Middle frontal gyrus (tissue), 1 donor: ENCODE data around the gene ITPKB.
"Not testable (repeated sequence)": the region's sequence is repeated elsewhere in the genome, so short reads cannot be mapped to it uniquely, and the experiment has no call there.

Source experiments
- DNase-seq: peaks from one replicate; pipeline ENCODE4 v3.0.0-alpha.2; 2015; ENCODE audit warnings: low spot score; ENCODE audit errors: extremely low spot score

The ITPKB gene

GRCh38 chr1:226731257-226731893, 7.7 kb downstream of the ITPKB start:
- no peak for DNase-seq

DNA sequence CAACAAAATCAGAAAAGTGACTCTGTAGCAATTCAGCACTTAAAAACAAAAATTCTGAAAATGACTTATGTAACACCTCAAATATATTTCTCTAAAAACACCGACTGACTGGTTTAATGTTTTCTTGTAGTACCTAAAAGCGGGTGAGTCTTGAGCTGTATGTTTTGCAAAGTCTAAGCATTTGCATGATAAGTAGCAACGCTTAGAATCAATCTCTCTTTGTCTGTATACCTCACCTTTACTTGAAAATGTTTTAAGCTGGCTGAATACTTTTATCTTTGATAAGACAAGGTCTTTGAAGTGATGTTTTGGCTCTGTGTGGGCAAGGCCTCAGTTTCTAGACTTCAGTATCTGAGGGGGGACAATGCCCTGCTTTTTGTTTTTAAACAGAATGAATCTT, 8.2 kb downstream of the ITPKB start:
- DNase-seq = no peak

- no peak for DNase-seq
Measured at GRCh38 chr1:226730071-226730470, 9.0 kb downstream of the ITPKB start.

DNA sequence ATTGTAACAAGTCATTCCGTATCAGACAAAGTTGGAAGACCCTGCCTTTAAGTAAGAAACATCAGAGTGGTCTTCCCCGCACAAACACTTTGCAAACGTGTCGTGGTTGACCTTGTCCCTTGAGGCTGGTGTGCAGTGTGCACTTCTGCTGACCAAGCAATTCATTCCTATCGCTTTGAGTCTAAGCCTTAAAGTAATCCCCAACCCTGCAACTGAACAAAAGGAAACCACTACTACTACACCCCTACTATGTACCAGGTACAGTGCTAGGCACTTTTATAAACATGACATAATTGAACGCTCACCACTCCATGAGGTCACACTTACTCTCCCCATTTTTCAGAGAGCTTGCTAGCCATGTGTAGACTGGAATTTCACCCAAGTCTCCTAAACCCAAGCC, 10.6 kb downstream of the ITPKB start:
- DNase-seq = no peak

DNA sequence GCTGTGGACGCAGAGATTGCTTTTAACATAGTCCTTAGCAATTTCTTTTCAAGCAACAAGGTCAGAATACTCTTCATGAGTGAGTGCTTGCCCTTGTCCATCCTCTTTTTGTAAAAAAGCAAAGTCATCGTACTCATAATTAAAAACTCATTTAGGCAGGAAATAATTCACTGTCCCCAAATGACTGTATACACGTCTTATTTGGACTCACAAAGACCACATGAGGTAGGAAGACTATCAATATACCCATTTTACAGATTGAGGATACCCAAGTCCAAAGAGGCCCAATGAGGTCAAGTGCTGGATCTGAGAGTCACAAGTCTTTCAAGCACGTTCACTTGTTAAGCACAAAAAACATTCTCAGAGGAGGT, 13.2 kb downstream of the ITPKB start:
- no peak for DNase-seq

DNA sequence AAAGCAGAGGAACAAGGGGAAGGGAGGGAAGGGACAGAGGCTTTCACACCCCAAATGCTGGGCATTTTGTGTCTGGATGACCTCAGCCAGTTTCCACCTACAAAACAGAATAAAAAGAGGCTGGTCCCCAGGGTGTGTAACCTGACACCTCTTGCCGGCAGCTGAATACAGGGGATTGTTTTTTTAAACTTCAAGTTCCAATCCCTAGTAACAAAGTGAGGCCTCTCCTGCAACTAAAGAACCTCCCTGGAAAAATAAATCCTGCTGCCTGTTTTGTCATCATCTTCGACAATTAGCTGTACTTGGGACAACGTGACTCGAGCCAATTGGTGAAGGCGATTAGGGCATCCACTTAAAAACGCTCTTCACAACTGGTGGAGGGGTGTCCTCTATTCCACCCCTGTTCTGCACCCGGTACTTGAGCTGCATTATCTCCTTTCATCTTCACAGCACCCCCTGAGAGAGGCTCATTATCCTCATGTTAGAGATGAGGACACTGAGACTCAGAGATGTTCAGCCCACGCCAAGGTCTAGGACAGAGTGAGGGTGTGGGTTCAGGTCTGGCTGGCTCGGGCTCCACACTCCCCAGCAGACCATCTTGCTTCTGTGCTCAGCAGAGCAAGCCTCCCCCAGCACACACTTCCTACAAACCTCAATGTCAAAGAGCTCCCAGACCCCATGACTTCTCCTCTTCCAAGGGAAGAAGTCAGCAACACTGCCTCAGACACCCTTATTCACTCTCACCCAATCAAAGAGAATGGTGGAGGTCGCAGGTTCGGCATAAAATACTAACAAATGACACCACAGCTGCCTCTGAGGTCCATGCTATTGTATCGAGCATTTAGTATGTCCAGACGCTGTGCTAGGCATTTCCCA, 15.2 kb downstream of the ITPKB start:
- DNase-seq = no peak

DNA sequence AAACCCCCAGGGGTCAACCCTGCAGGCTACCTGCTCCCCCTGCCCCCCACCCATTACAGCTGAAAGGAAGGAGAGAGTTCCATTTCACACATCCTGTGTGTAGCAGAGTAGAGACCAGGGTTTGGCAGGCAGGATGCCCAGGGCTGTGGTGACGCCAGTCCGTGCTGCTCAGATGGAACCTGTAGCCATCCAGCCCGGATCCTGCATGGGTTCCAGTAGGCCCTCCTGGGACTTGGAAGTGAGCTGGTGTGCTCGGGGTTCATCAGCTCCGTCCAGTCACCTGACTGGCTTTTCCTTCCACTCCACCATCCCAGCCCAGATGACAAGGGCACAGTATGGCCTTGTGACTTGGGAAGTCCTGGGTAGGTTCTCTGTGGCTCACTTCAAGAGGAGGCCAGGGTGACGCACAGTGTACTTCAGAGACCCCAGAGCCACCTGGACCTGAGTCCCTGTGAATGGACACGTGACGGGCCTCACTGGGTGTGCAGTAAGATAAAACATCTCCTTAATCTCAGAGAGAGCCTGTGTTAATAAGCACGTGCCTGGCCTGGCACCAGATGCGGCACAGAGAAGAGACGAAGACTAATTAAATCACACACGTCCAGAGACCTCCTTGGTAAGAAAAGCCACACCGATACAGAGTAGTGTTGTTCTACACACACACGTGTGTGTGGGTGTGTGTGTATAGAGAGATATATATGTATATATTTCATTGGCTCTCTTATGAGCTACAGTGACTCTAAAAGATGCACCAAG, 16.0 kb downstream of the ITPKB start:
- DNase-seq = no peak

GRCh38 chr1:226722240-226722900, 16.7 kb downstream of the ITPKB start:
- DNase-seq = no peak

GRCh38 chr1:226720574-226720973, 18.5 kb downstream of the ITPKB start:
- not testable (repeated sequence) for DNase-seq

DNA sequence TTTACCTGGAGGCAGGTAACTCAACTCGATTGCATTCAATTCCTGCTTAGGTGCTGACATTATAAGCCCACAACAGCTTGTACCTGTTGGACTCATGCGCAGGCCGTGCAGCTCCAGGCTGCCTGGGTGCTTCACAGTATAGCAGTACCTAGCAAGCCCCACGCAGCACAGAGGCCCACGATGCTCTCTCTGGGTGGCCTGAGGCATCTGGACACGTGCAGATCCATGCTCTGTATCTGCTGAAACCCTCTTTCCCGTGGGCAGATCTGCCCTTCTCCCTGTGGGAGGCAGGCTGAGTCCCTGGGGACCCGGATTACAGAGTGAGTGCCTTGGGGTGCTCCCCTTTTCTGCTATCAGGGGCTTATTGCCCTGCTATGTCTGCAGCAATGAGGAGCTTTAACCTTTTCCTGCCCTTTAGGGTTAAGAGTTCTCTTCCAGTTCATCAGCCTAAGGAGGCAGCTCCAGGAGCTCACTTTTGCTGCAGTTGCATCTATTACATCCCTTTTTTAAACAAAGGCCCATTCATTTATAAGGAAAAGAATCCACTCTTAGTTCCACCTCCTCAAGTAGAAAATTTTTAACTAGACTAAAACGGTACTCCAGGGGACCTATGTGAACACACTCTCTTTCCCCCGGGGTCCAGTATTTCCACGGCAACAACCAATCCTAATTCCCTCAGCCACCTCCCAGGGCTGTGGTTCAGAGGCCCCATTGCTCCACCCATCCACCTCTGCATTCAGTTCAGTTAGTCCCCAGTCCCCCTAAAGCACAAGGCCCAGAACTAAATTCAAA, 19.3 kb downstream of the ITPKB start:
- no peak for DNase-seq

DNA sequence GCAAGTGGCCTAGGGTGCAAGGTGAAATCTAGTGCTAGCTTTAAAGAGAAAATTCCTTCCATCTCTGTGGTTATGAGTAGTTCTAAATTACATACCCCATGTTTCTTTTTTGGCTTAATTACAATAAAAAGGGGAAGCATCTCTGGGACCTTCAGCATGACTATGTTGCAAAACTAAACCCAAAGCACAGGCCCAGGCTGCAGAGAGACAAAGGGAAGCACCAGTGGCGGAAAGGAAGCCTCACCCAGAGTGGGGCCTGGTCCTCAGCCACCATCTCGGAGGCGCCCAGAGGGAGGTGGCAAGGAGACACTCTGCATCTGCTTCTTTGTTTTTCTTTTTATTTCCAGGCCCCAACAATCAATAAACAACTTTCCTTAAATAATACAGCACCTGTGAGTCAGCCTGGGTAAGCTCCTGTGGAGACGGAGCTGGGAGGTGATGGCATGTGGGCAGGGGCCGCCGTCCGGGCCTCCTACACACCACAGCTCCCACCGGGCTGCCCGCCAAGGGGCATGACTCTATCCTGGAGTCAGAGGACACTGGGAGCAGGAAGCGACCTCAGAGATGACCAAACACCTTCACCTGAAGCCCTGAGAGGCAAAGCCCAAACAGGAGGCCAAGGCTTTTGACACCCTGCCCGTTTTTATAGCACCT, 21.7 kb downstream of the ITPKB start:
- DNase-seq = no peak

DNA sequence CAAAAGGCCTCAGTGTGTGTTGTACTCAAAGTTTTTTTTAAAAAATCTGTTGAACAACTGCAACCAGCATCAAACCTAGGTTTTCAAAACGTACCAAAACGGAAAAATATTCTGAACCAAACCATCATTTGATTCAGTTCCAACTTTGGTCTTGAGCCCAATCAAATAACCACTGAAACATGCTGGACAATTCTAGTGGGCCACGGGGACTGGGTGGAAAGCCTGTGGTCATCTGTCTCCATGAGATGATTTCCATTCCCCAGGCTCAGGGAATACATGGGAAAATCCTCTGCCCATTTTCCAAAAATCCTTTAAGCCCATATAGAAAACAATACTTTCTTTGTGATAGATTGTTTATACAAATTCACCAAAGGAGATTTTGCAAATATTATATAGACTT, 22.5 kb downstream of the ITPKB start:
- no peak for DNase-seq

GRCh38 chr1:226714148-226714547, 24.9 kb downstream of the ITPKB start:
- no peak for DNase-seq

DNA sequence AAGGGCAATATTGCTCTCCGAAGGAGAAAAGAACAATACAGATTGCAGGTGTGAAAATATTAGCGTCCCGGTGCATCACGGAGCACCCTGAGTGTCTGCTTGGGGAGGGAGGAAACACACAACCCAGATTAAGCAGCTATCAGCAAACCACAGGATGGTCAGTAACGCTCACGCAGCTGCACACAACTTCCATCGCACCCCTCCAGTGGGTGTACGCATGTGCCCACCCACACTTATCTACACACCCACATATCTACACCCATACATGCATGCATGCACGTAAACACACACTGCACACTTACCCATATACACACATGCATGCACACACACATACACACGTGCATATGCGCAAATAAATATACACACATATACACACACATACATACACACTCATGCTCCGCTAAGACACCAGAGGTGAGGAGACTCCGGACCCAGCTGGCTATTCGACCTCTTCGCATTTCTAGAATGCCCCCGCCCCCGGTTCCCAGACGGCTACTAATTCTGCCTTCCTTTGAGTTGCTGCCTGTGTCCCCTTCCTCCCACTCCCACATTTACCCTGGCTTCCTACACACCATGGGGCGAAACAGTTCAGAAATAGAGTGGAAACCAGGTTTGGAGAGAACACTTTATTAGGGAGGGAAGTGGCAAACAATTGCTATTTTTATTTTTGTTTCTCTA, 26.2 kb downstream of the ITPKB start:
- DNase-seq = no peak

DNA sequence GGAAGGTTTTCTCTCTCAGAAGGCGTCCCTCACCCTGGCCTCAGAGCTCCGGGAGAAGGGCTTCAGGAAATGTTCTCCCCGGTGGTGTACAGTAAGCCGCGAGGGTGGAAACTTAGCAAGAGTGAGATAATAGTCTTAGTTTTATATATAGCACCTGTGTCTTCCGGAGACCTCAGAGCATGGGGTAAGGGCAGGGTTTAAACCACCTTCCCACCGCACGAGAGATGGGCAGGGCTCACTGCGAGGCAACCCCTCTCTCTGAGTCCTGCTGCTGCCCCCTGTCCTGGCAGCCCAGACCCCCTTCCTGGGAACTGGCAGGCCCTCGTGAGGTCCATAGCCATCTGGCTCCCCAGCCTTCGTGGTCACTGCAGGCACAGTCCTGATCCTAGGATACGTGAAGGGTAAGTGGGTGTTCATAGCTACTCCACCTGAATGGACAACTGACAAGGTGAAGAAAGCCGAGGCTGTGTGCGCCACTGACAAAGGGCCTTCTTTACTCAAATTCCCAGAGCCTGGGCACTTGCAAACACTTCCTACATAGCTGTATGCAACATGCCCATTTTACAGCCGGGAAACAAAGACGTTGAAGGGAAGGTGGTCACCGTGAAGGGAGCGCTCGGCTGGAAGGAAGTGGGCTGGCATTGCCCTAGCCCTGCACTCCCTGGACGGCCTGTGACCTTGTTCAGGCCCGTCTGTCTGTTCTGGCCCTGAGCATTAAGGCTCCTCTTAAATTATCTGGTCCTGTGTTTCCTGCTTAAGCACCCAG, 26.9 kb downstream of the ITPKB start:
- DNase-seq = no peak

- no peak for DNase-seq
Measured at GRCh38 chr1:226710501-226710900, 28.6 kb downstream of the ITPKB start.

DNA sequence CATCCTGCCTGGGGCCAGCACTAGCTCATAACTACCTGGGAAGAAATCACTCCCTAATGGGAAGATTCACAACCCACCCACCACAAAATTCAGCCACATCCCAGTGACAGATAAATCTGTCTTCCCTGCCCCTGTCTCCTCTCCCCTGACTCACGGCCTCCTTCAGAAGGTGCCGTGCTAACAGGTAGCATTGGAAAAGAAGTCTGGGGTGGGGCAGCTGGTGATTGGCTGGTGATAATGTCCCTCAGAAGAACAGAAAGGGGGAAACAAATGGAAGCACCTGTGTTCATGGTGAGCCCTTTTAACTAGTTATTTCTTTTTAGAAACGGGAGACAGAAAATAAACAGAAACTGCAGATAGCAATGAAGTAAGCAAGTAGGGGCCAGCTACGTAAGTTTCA, 29.1 kb downstream of the ITPKB start:
- no peak for DNase-seq

GRCh38 chr1:226708967-226709396, 30.1 kb downstream of the ITPKB start:
- no peak for DNase-seq

- DNase-seq = no peak
Measured at GRCh38 chr1:226708342-226708780, 30.7 kb downstream of the ITPKB start.
